Stomach (tissue), 9 donors: ENCODE measurements around the gene RPS15. TPM values are rescaled to one million over a fixed set of nuclear protein-coding genes. Genes with fewer than 3 reads are reported as not detected.

Source experiments
- DNase-seq, 2 donors: peaks; one replicate each; pipeline versions ENCODE4 v3.0.0 to v3.0.0-alpha.2; 2013 to 2019
- H3K27ac ChIP-seq, 5 donors: fragments of 200-600 bp in 4 of 5; sonication (generic) in 4 of 5; one replicate each; pipeline ENCODE4 v1.5.1; 2013 to 2019; ENCODE audit warnings: mild to moderate bottlenecking in 1 of 5, moderate library complexity in 1 of 5
- H3K27me3 ChIP-seq, 3 donors: fragments of 200-600 bp; sonication (generic); one replicate each; pipeline ENCODE4 v1.5.1; 2017 to 2019; ENCODE audit warnings: mixed run types in 1 of 3
- H3K36me3 ChIP-seq, 4 donors: fragments of 200-600 bp; sonication (generic); 1 replicate in 3 of 4; 2 replicates in 1 of 4; pipeline ENCODE4 v1.5.1; 2016 to 2019
- H3K4me1 ChIP-seq, 4 donors: fragments of 200-600 bp; sonication (generic); one replicate each; pipeline ENCODE4 v1.5.1; 2016 to 2019
- H3K4me3 ChIP-seq, 4 donors: fragments of 200-600 bp; sonication (generic) in 3 of 4; one replicate each; pipeline ENCODE4 v1.5.1; 2016 to 2019; ENCODE audit warnings: mild to moderate bottlenecking in 1 of 4
- H3K9me3 ChIP-seq, 4 donors: fragments of 200-600 bp; sonication (generic); one replicate each; pipeline ENCODE4 v1.5.1; 2016 to 2019
- CTCF ChIP-seq, 7 experiments: fragments of 450-650 bp in 4 of 7; fragments of 200-600 bp in 3 of 7; sonication (generic) in 3 of 7; IDR thresholded peaks; one replicate each; pipeline ENCODE4 v1.5.1; 2016 to 2019; ENCODE audit warnings: antibody characterized with exemption in 7 of 7, control low read depth in 2 of 7, mild to moderate bottlenecking in 1 of 7
- EP300 ChIP-seq: sonication (generic); formaldehyde crosslinking; IDR thresholded peaks from one replicate; pipeline ENCODE4 v1.6.1; 2017; ENCODE audit warnings: antibody characterized with exemption
- POLR2A ChIP-seq, 4 donors: fragments of 450-650 bp; IDR thresholded peaks; one replicate each; pipeline ENCODE4 v1.6.1; 2016; ENCODE audit warnings: antibody characterized with exemption in 4 of 4, control low read depth in 2 of 4, mild to moderate bottlenecking in 1 of 4, moderate library complexity in 1 of 4
- POLR2AphosphoS5 ChIP-seq, 3 donors: sonication (generic); formaldehyde crosslinking; IDR thresholded peaks; one replicate each; pipeline ENCODE4 v1.6.1; 2016; ENCODE audit warnings: antibody characterized with exemption in 3 of 3
- whole genome bisulfite sequencing, 5 donors: extraction: QIAGEN DNeasy Blood & Tissue Kit in 3 of 5; methylation state at CpG; one replicate each; pipeline versions ENCODE4 v1.1.5 to v1.1.7; 2013 to 2018; 5-methylcytosine and 5-hydroxymethylcytosine counted together
- intact Hi-C: fragments of 100-400 bp; cut with DNase I; formaldehyde crosslinking; loops from one replicate; pipeline ENCODE4 v1.15.1; 2023; ENCODE audit warnings: low total_unique reads
- polyA plus RNA-seq, 3 donors: library from polyadenylated mRNA; stranded (reverse); fragments of 200-250 nt; gene quantifications; one replicate each; pipeline ENCODE4 v1.2.3, GENCODE V29; 2013
- total RNA-seq, 5 donors: library from RNA; depleted of rRNA; stranded (reverse); fragments of >200 nt; gene quantifications; one replicate each; pipeline versions ENCODE4 v1.1.0 to v1.2.3, GENCODE V29; 2014 to 2016
- donor health status: healthy with polysubstance abuse.
- donor health status: Bipolar disorder and iron deficiency.
- donor health status: healthy.

The RPS15 gene
- total and polyA plus RNA-seq, 8 donors: 428 to 4,539 (median 2,187) TPM

- intact Hi-C loops: no loop called here
- H3K27ac ChIP-seq: no peak overlapping the region
- peaks cover 73 to 94% (median 90%) of the 10 kb centered on the region in 4 donors for H3K36me3 ChIP-seq
Observed at GRCh38 chr19:1421958-1422305, 16.3 kb upstream of the RPS15 start.

GRCh38 chr19:1422360-1422759 is 15.8 kb upstream of the RPS15 start:
- DNase-seq: no peak
- H3K27me3 ChIP-seq: no peaks in the 10 kb centered on the region
- TF ChIP-seq EP300 (no peak), CTCF (IDR thresholded peaks at IDR 0.05) (no peak), POLR2A (IDR thresholded peaks at IDR 0.05) (no peak), POLR2AphosphoS5 (IDR thresholded peaks at IDR 0.05) (no peak)
- 71 to 83% (median 82%) methylated on average over 16 of the region's 16 CpGs for WGBS, 5 donors
- H3K36me3 ChIP-seq: peaks cover 73 to 98% (median 92%) of the 10 kb centered on the region in 4 donors
- H3K4me3 ChIP-seq: no peak overlapping the region
- intact Hi-C loops: no loop called here
- no peak overlapping the region for H3K27ac ChIP-seq
- H3K9me3 ChIP-seq: no peaks in the 10 kb centered on the region
- H3K4me1 ChIP-seq: peaks cover 13 to 27% (median 19%) of the 10 kb centered on the region in 4 donors

More at GRCh38 chr19:1421958-1422305, 16.3 kb upstream of the RPS15 start:
- H3K4me1 ChIP-seq: peaks cover 17 to 31% (median 23%) of the 10 kb centered on the region in 4 donors
- no peaks in the 10 kb centered on the region for H3K27me3 ChIP-seq
- H3K9me3 ChIP-seq: no peaks in the 10 kb centered on the region
- H3K4me3 ChIP-seq: no peak overlapping the region
- DNase-seq: no peak
- TF ChIP-seq POLR2A (IDR thresholded peaks at IDR 0.05) (no peak), POLR2AphosphoS5 (IDR thresholded peaks at IDR 0.05) (no peak), CTCF (IDR thresholded peaks at IDR 0.05) (no peak), EP300 (no peak)
- 89 to 93% (median 91%) methylated on average over 10 to 22 of the region's 22 CpGs; no CpG with 5 or more reads in 1 of the 5 donors for WGBS, 5 donors

GRCh38 chr19:1422943-1423342 is 15.3 kb upstream of the RPS15 start:
- Histone ChIP-seq H3K27ac (no peak overlapping the region), H3K4me3 (no peak overlapping the region), H3K27me3 (no peaks in the 10 kb centered on the region), H3K36me3 (peaks cover 73 to 99% (median 97%) of the 10 kb centered on the region in 4 donors), H3K9me3 (no peaks in the 10 kb centered on the region), H3K4me1 (peaks cover 7 to 21% (median 13%) of the 10 kb centered on the region in 4 donors)
- DNase-seq: no peak
- TF ChIP-seq POLR2AphosphoS5 (IDR thresholded peaks at IDR 0.05) (no peak), POLR2A (IDR thresholded peaks at IDR 0.05) (no peak), EP300 (no peak), CTCF (IDR thresholded peaks at IDR 0.05) (no peak)
- intact Hi-C loops: no loop called here
- 88 to 93% (median 92%) methylated on average over 22 to 24 of the region's 24 CpGs for WGBS, 5 donors

- 92 to 95% (median 93%) methylated on average over 37 to 40 of the region's 40 CpGs for WGBS, 5 donors
- no peaks in the 10 kb centered on the region for H3K9me3 ChIP-seq
- H3K36me3 ChIP-seq: peaks cover 68 to 99% (median 97%) of the 10 kb centered on the region in 4 donors
- intact Hi-C loops: no loop called here
- H3K27ac ChIP-seq: no peak overlapping the region
- H3K27me3 ChIP-seq: no peaks in the 10 kb centered on the region
- TF ChIP-seq EP300 (no peak), CTCF (IDR thresholded peaks at IDR 0.05) (no peak), POLR2A (IDR thresholded peaks at IDR 0.05) (no peak), POLR2AphosphoS5 (IDR thresholded peaks at IDR 0.05) (no peak)
- H3K4me1 ChIP-seq: peaks cover under 1 to 14% (median 6%) of the 10 kb centered on the region in 4 donors
- no peak overlapping the region for H3K4me3 ChIP-seq
- DNase-seq: no peak
Observed at GRCh38 chr19:1423436-1424191, 14.6 kb upstream of the RPS15 start.
